ENCODE measurements around the gene PCED1B.

- no peak for TF ChIP-seq CTCF (IDR thresholded peaks at IDR 0.05)
- TF ChIP-seq POLR2A (IDR thresholded peaks at IDR 0.05): no peak
Measured at GRCh38 chr12:47235258-47236040, 156.0 kb downstream of the PCED1B start.

Measured in upper lobe of left lung (tissue), 4 donors.